K562 (cell line): ENCODE results near the gene HIF1A.

ENCODE experiments used
- CTCF ChIP-seq, 3 experiments: IDR thresholded peaks in 2 of 3; conservative IDR thresholded peaks in 1 of 3; 2 replicates each; pipeline ENCODE4 v1.5.1; 2011 to 2012; ENCODE audit warnings: low read length in 3 of 3, mild to moderate bottlenecking in 3 of 3, control low read depth in 2 of 3, improper control_type of control experiment in 1 of 3, inconsistent platforms in 1 of 3, low read depth in 1 of 3, mixed read lengths in 1 of 3, moderate library complexity in 1 of 3; ENCODE audit not compliant: insufficient read depth in 2 of 3
- E2F5 ChIP-seq: sonication (generic); formaldehyde crosslinking; IDR thresholded peaks from 2 replicates; pipeline ENCODE4 v1.8.0; 2022; ENCODE audit warnings: mild to moderate bottlenecking, missing genetic modification reagents
- FIP1L1 ChIP-seq: fragments of 200-400 bp; formaldehyde crosslinking; IDR thresholded peaks from 2 replicates; pipeline ENCODE4 v1.6.1; 2018; ENCODE audit warnings: mild to moderate bottlenecking, low read depth, low read length; ENCODE audit not compliant: poor library complexity, severe bottlenecking
- IRF9 ChIP-seq: fragments of 450-650 bp; IDR thresholded peaks from 2 replicates; pipeline ENCODE4 v1.6.1; 2016; ENCODE audit warnings: missing biosample characterization, missing genetic modification characterization
- MAFG ChIP-seq: fragments of 450-650 bp; conservative IDR thresholded peaks from 2 replicates; pipeline ENCODE4 v1.6.1; 2016; ENCODE audit warnings: missing genetic modification characterization, missing compliant biosample characterization
- MAX ChIP-seq: sonication (generic); formaldehyde crosslinking; IDR thresholded peaks from 2 replicates; pipeline ENCODE4 v1.9.0; 2022; ENCODE audit warnings: mild to moderate bottlenecking, missing genetic modification reagents
- RCOR1 ChIP-seq, 2 experiments: IDR thresholded peaks; 2 replicates each; pipeline ENCODE4 v1.6.1; 2012; ENCODE audit warnings: low read depth in 2 of 2, low read length in 2 of 2, borderline replicate concordance in 1 of 2, improper control_type of control experiment in 1 of 2
- ZHX1 ChIP-seq: fragments of 150-350 bp; conservative IDR thresholded peaks from 2 replicates; pipeline ENCODE4 v1.6.1; 2014; ENCODE audit warnings: low read length

GRCh38 chr14:61663312-61663979, 31.9 kb upstream of the HIF1A start:
- TF ChIP-seq IRF9 (no peak), E2F5 (CRISPR knock-in tag) (no peak), MAFG (no peak), MAX (CRISPR knock-in tag) (no peak), CTCF (IDR thresholded peaks at IDR 0.05 in 2 of 3, conservative IDR thresholded peaks at IDR 0.05 in 1 of 3; ENCODE audit: insufficient read depth in 2 of 3, low read depth in 1 of 3, low read length in 3 of 3) (no peak), RCOR1 (IDR thresholded peaks at IDR 0.05; ENCODE audit: borderline replicate concordance in 1 of 2, low read depth in 2 of 2, low read length in 2 of 2) (no peak), FIP1L1 (no peak), ZHX1 (no peak)
